ENCODE data around the gene CTNNB1. TPM values are rescaled to one million over a fixed set of nuclear protein-coding genes. Genes with fewer than 3 reads are reported as not detected.

CTNNB1 gene
- total and polyA plus RNA-seq, 12 donors = 52.3 to 970 (median 391) TPM

- peak in 5 of 6 experiments; percentile 4 to 40 (median 37) for TF ChIP-seq CTCF (IDR thresholded peaks at IDR 0.05)
- no peak for TF ChIP-seq POLR2A (IDR thresholded peaks at IDR 0.05)
- no peaks in the 10 kb centered on the region for H3K36me3 ChIP-seq (replicated peaks in 1 of 2)
- no peaks in the 10 kb centered on the region for H3K9me3 ChIP-seq (replicated peaks in 1 of 3)
- H3K27me3 ChIP-seq = no peaks in the 10 kb centered on the region
- no peak overlapping the region for H3K27ac ChIP-seq
- peak overlapping the region in 1 of 4 donors; percentile 97 for H3K4me3 ChIP-seq
- peak in 2 of 7 donors; percentile 15 to 25 for DNase-seq
- intact Hi-C loops (cut with DNase I) = loop anchor here in 1 of 2 donors (10.0 kb wide), 1 partner anchor 328 kb away; no protein-coding TSS in a partner anchor
- peaks cover 43 to 68% of the 10 kb centered on the region in 2 donors for H3K4me1 ChIP-seq (replicated peaks in 1 of 2)
Observed at GRCh38 chr3:41202834-41203345, 3.6 kb downstream of the CTNNB1 start.

DNA sequence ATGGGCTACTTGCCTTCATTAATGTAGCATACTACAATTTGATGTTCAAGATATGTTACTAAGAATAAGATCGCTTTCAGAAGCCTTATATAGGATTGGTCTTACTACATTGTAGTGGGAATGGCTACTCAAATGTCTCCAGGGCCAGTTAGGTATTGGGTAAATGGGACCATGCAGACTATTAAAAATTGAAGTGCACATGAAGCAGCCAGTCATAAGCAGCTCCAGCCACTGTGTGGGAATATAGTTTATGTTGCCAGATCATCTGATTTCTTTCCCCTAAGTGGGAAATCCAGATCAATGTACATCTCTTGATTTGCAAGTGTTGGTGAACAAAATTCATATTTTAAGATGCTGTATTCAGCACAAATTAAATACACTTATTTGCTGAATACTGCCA is 5.1 kb downstream of the CTNNB1 start:
- H3K27ac ChIP-seq = no peak overlapping the region
- intact Hi-C loops (cut with DNase I) = loop anchor here in 1 of 2 donors (10.0 kb wide), 1 partner anchor 330 kb away; no protein-coding TSS in a partner anchor
- 80 to 89% (median 87%) methylated on average over 1 of the region's 1 CpG for WGBS, 4 donors
- H3K9me3 ChIP-seq (replicated peaks in 1 of 3) = no peaks in the 10 kb centered on the region
- no peak overlapping the region for H3K4me3 ChIP-seq
- no peaks in the 10 kb centered on the region for H3K27me3 ChIP-seq
- peaks cover 50 to 83% of the 10 kb centered on the region in 2 donors for H3K4me1 ChIP-seq (replicated peaks in 1 of 2)
- no peaks in the 10 kb centered on the region for H3K36me3 ChIP-seq (replicated peaks in 1 of 2)
- no peak for TF ChIP-seq POLR2A (IDR thresholded peaks at IDR 0.05)
- TF ChIP-seq CTCF (IDR thresholded peaks at IDR 0.05) = no peak
- no peak for DNase-seq

GRCh38 chr3:41205591-41205990 is 6.3 kb downstream of the CTNNB1 start:
- H3K4me1 ChIP-seq (replicated peaks in 1 of 2) = peaks cover 53 to 86% of the 10 kb centered on the region in 2 donors
- WGBS, 4 donors = 79 to 92% (median 86%) methylated on average over 9 of the region's 9 CpGs
- intact Hi-C loops (cut with DNase I) = loop anchor here in 1 of 2 donors (10.0 kb wide), 1 partner anchor 331 kb away; no protein-coding TSS in a partner anchor
- TF ChIP-seq POLR2A (IDR thresholded peaks at IDR 0.05) = no peak
- no peak for TF ChIP-seq CTCF (IDR thresholded peaks at IDR 0.05)
- H3K36me3 ChIP-seq (replicated peaks in 1 of 2) = no peaks in the 10 kb centered on the region
- H3K9me3 ChIP-seq (replicated peaks in 1 of 3) = no peaks in the 10 kb centered on the region
- H3K27ac ChIP-seq = no peak overlapping the region
- H3K27me3 ChIP-seq = no peaks in the 10 kb centered on the region
- no peak for DNase-seq
- no peak overlapping the region for H3K4me3 ChIP-seq

DNA sequence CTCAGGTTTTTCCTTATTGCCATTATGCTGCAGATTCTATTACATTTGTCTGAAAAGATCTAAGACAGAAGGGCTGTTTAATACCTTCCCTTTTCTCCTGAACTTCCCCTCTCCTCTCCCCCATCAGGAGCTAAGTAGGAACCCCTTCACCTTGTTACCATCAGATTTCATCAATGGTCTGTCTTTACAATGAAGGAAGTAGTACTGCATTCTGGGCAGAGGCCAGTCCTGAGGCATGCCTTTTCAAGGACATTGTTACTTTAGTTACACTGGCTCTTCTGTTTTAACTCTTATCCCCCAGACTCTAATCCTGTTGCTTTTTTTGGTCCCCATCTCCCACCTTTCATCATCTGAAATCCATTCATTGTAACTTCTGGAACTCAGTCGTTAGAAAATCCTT is 8.1 kb downstream of the CTNNB1 start:
- no peak for DNase-seq
- H3K36me3 ChIP-seq (replicated peaks in 1 of 2) = no peaks in the 10 kb centered on the region
- WGBS, 4 donors = 19 to 29% (median 26%) methylated on average over 1 of the region's 1 CpG
- H3K4me1 ChIP-seq (replicated peaks in 1 of 2) = peaks cover 41 to 76% of the 10 kb centered on the region in 2 donors
- intact Hi-C loops (cut with DNase I) = loop anchor here in 1 of 2 donors (10.0 kb wide), 1 partner anchor 333 kb away; no protein-coding TSS in a partner anchor
- TF ChIP-seq POLR2A (IDR thresholded peaks at IDR 0.05) = no peak
- no peak for TF ChIP-seq CTCF (IDR thresholded peaks at IDR 0.05)
- peak overlapping the region in 1 of 5 donors; percentile 27 for H3K27ac ChIP-seq
- H3K9me3 ChIP-seq (replicated peaks in 1 of 3) = no peaks in the 10 kb centered on the region
- no peak overlapping the region for H3K4me3 ChIP-seq
- H3K27me3 ChIP-seq = no peaks in the 10 kb centered on the region

Measured in adrenal gland (tissue), 12 donors.